ENCODE results near the gene CAPN1. TPM values are rescaled to one million over a fixed set of nuclear protein-coding genes. Genes with fewer than 3 reads are reported as not detected.
"Not testable (repeated sequence)": the region's sequence is repeated elsewhere in the genome, so short reads cannot be mapped to it uniquely, and the experiment has no call there.

CAPN1 gene
- total RNA-seq, 1 experiment from 2014 or later, result 96.5 TPM

- DNase-seq, result no peak
- H3K9ac ChIP-seq (ENCODE audit: low read length), result no peak overlapping the region
- H3K4me2 ChIP-seq (ENCODE audit: low read depth, low read length, poor library complexity, severe bottlenecking), result no peak overlapping the region
- no peaks in the 10 kb centered on the region for H4K20me1 ChIP-seq (ENCODE audit: insufficient read depth, low read depth, low read length)
- peaks cover 4% of the 10 kb centered on the region; the same call in 1 of the 2 replicates for H3K36me3 ChIP-seq (ENCODE audit: insufficient read depth, low read length)
- no peak overlapping the region for H3K27ac ChIP-seq (ENCODE audit: low read length)
- no peaks in the 10 kb centered on the region for H3K4me1 ChIP-seq (ENCODE audit: low read length)
- no peak overlapping the region for H2AFZ ChIP-seq (ENCODE audit: low read length)
- H3K9me3 ChIP-seq (ENCODE audit: low read length), result peaks cover 5% of the 10 kb centered on the region; the same call in 1 of the 2 replicates
- no peak overlapping the region for H3K4me3 ChIP-seq (ENCODE audit: low read length)
- H3K79me2 ChIP-seq (ENCODE audit: low read length), result no peaks in the 10 kb centered on the region
- H3K27me3 ChIP-seq (ENCODE audit: low read length), result no peaks in the 10 kb centered on the region
- H3K9me2 ChIP-seq (replicated peaks; ENCODE audit: insufficient read depth, low read length), result no peaks in the 10 kb centered on the region
Observed at GRCh38 chr11:65242389-65242788, 60.7 kb downstream of the CAPN1 start.

DNA sequence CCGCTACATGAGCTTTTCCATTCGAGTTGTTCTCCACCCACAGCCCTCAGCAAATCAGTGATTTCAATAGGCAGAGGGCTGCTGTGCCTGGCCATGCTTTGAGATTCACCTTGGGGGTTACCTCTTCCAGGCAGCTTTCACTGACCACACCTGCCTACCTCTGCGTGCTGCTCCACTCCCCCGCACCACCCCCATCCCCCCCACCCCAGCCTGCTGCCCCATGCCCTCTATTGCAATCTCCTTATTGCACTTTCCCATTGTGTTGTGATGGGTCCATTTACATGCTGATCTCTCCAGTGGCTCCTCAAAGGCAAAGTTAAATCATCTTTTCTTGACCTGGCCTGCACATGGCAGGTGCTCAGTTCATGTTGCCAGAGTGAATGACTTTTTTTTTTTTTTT, 62.1 kb downstream of the CAPN1 start:
- Histone ChIP-seq H3K9ac (ENCODE audit: low read length) (no peak overlapping the region), H4K20me1 (ENCODE audit: insufficient read depth, low read depth, low read length) (no peaks in the 10 kb centered on the region), H2AFZ (ENCODE audit: low read length) (no peak overlapping the region), H3K79me2 (ENCODE audit: low read length) (no peaks in the 10 kb centered on the region), H3K9me3 (ENCODE audit: low read length) (peaks cover 5% of the 10 kb centered on the region; the same call in 1 of the 2 replicates), H3K4me2 (ENCODE audit: low read depth, low read length, poor library complexity, severe bottlenecking) (no peak overlapping the region), H3K36me3 (ENCODE audit: insufficient read depth, low read length) (peaks cover 4% of the 10 kb centered on the region; the same call in 1 of the 2 replicates), H3K27me3 (ENCODE audit: low read length) (no peaks in the 10 kb centered on the region), H3K4me1 (ENCODE audit: low read length) (no peaks in the 10 kb centered on the region), H3K27ac (ENCODE audit: low read length) (no peak overlapping the region), H3K9me2 (replicated peaks; ENCODE audit: insufficient read depth, low read length) (no peaks in the 10 kb centered on the region), H3K4me3 (ENCODE audit: low read length) (no peak overlapping the region)
- DNase-seq, result no peak

- H3K27me3 ChIP-seq (ENCODE audit: low read length); H4K20me1 ChIP-seq (ENCODE audit: insufficient read depth, low read depth, low read length); H3K9me2 ChIP-seq (replicated peaks; ENCODE audit: insufficient read depth, low read length); H3K4me1 ChIP-seq (ENCODE audit: low read length); H3K27ac ChIP-seq (ENCODE audit: low read length); H3K4me2 ChIP-seq (ENCODE audit: low read depth, low read length, poor library complexity, severe bottlenecking); H3K4me3 ChIP-seq (ENCODE audit: low read length); DNase-seq; H3K9ac ChIP-seq (ENCODE audit: low read length); H3K9me3 ChIP-seq (ENCODE audit: low read length); H2AFZ ChIP-seq (ENCODE audit: low read length); H3K36me3 ChIP-seq (ENCODE audit: insufficient read depth, low read length); H3K79me2 ChIP-seq (ENCODE audit: low read length): not testable (repeated sequence)
Observed at GRCh38 chr11:65245046-65245445, 63.3 kb downstream of the CAPN1 start.

GRCh38 chr11:65246506-65246905, 64.8 kb downstream of the CAPN1 start:
- no peaks in the 10 kb centered on the region for H3K79me2 ChIP-seq (ENCODE audit: low read length)
- H3K27ac ChIP-seq (ENCODE audit: low read length), result no peak overlapping the region
- H3K4me2 ChIP-seq (ENCODE audit: low read depth, low read length, poor library complexity, severe bottlenecking), result no peak overlapping the region
- DNase-seq, result no peak
- peaks cover 7% of the 10 kb centered on the region for H3K4me1 ChIP-seq (ENCODE audit: low read length)
- no peaks in the 10 kb centered on the region for H3K9me2 ChIP-seq (replicated peaks; ENCODE audit: insufficient read depth, low read length)
- peaks cover 4% of the 10 kb centered on the region; the same call in 1 of the 2 replicates for H3K36me3 ChIP-seq (ENCODE audit: insufficient read depth, low read length)
- no peaks in the 10 kb centered on the region for H4K20me1 ChIP-seq (ENCODE audit: insufficient read depth, low read depth, low read length)
- no peak overlapping the region for H3K4me3 ChIP-seq (ENCODE audit: low read length)
- H3K9me3 ChIP-seq (ENCODE audit: low read length), result peaks cover 5% of the 10 kb centered on the region; the same call in 1 of the 2 replicates
- H3K9ac ChIP-seq (ENCODE audit: low read length), result no peak overlapping the region
- H2AFZ ChIP-seq (ENCODE audit: low read length), result no peak overlapping the region
- H3K27me3 ChIP-seq (ENCODE audit: low read length), result no peaks in the 10 kb centered on the region

DNA sequence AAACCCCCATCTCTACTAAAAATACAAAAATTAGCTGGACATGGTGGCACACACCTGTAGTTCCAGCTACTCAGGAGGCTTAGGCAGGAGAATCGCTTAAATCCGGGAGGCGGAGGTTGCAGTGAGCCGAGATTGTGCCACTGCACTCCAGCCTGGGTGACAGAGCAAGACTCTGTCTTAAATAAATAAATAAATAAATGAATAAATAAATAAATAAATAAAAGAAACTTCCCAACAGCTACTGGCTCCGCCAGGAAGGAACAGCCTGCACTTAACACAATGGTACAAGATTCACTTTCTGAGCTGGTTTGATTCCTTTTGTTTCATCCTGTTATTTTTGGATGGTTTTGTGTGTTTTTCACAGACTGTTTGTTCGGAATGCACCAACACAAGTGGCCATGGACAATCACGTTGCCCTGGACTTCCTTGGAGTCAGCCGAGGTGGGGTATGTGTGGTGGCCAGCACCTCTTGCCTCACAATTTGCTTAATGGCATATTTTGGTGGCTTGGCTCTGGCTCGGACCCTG, 66.5 kb downstream of the CAPN1 start:
- H4K20me1 ChIP-seq (ENCODE audit: insufficient read depth, low read depth, low read length); DNase-seq; H3K9me2 ChIP-seq (replicated peaks; ENCODE audit: insufficient read depth, low read length); H3K4me1 ChIP-seq (ENCODE audit: low read length); H3K9ac ChIP-seq (ENCODE audit: low read length); H3K9me3 ChIP-seq (ENCODE audit: low read length); H3K79me2 ChIP-seq (ENCODE audit: low read length); H3K27me3 ChIP-seq (ENCODE audit: low read length); H3K27ac ChIP-seq (ENCODE audit: low read length); H3K36me3 ChIP-seq (ENCODE audit: insufficient read depth, low read length); H3K4me3 ChIP-seq (ENCODE audit: low read length); H2AFZ ChIP-seq (ENCODE audit: low read length); H3K4me2 ChIP-seq (ENCODE audit: low read depth, low read length, poor library complexity, severe bottlenecking): not testable (repeated sequence)

DNA sequence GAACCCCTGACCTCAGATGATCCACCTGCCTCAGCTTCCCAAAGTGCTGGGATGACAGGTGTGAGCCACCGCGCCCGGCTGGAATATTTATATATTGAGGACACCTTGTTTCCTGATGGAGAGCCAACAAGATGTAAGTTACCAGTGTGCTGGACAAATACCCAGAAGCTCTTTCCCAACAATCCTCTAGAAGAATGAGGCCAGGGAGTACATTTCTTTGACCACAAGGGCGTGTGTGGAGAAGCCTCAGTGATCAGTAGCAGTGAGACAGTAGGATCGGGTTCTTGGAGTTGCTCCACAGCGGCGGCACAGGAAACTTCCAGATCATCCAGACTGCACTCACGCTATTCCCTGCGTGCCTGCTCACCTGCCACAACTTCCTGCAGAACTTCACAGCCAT, 69.7 kb downstream of the CAPN1 start:
- H2AFZ ChIP-seq (ENCODE audit: low read length), result no peak overlapping the region
- H3K27ac ChIP-seq (ENCODE audit: low read length), result no peak overlapping the region
- no peaks in the 10 kb centered on the region for H3K79me2 ChIP-seq (ENCODE audit: low read length)
- no peaks in the 10 kb centered on the region for H3K36me3 ChIP-seq (ENCODE audit: insufficient read depth, low read length)
- no peaks in the 10 kb centered on the region for H3K27me3 ChIP-seq (ENCODE audit: low read length)
- H3K4me2 ChIP-seq (ENCODE audit: low read depth, low read length, poor library complexity, severe bottlenecking), result no peak overlapping the region
- H3K9ac ChIP-seq (ENCODE audit: low read length), result no peak overlapping the region
- H3K9me2 ChIP-seq (replicated peaks; ENCODE audit: insufficient read depth, low read length), result no peaks in the 10 kb centered on the region
- DNase-seq, result no peak
- no peaks in the 10 kb centered on the region for H3K9me3 ChIP-seq (ENCODE audit: low read length)
- H4K20me1 ChIP-seq (ENCODE audit: insufficient read depth, low read depth, low read length), result no peaks in the 10 kb centered on the region
- H3K4me1 ChIP-seq (ENCODE audit: low read length), result peaks cover 7% of the 10 kb centered on the region
- H3K4me3 ChIP-seq (ENCODE audit: low read length), result no peak overlapping the region

GRCh38 chr11:65254724-65255123, 73.0 kb downstream of the CAPN1 start:
- Histone ChIP-seq H3K9me2 (replicated peaks; ENCODE audit: insufficient read depth, low read length) (no peaks in the 10 kb centered on the region), H3K4me1 (ENCODE audit: low read length) (peaks cover 18% of the 10 kb centered on the region), H3K4me2 (ENCODE audit: low read depth, low read length, poor library complexity, severe bottlenecking) (no peak overlapping the region), H4K20me1 (ENCODE audit: insufficient read depth, low read depth, low read length) (no peaks in the 10 kb centered on the region), H3K36me3 (ENCODE audit: insufficient read depth, low read length) (no peaks in the 10 kb centered on the region), H2AFZ (ENCODE audit: low read length) (no peak overlapping the region), H3K27me3 (ENCODE audit: low read length) (no peaks in the 10 kb centered on the region), H3K27ac (ENCODE audit: low read length) (no peak overlapping the region), H3K9me3 (ENCODE audit: low read length) (no peaks in the 10 kb centered on the region), H3K9ac (ENCODE audit: low read length) (no peak overlapping the region), H3K79me2 (ENCODE audit: low read length) (no peaks in the 10 kb centered on the region), H3K4me3 (ENCODE audit: low read length) (no peak overlapping the region)
- DNase-seq, result no peak

DNA sequence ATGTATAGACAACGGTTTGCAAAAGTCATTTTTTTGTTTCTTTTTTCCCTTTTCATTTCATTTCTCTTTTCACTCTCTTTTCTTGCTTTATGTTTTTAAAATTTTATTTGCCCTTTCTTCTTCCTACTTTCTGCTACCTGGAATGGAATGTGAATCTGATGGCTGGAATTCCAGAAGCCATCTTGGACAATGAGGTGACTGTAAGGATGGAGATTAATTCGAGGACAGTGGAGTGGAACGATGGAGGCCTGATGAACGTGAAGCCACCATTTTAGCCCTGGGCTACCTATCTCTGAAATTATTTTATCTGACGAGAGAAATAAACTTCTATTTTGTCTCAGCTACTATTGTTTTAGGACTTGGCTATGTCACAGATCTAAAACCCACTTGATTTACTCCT, 77.3 kb downstream of the CAPN1 start:
- H3K9ac ChIP-seq (ENCODE audit: low read length), result no peak overlapping the region
- H3K4me2 ChIP-seq (ENCODE audit: low read depth, low read length, poor library complexity, severe bottlenecking), result no peak overlapping the region
- H3K79me2 ChIP-seq (ENCODE audit: low read length), result peaks cover 22% of the 10 kb centered on the region
- no peak overlapping the region for H3K4me3 ChIP-seq (ENCODE audit: low read length)
- no peaks in the 10 kb centered on the region for H3K27me3 ChIP-seq (ENCODE audit: low read length)
- peaks cover 34% of the 10 kb centered on the region for H3K4me1 ChIP-seq (ENCODE audit: low read length)
- H3K27ac ChIP-seq (ENCODE audit: low read length), result no peak overlapping the region
- H3K36me3 ChIP-seq (ENCODE audit: insufficient read depth, low read length), result peaks cover 4% of the 10 kb centered on the region; the same call in 1 of the 2 replicates
- DNase-seq, result no peak
- no peaks in the 10 kb centered on the region for H3K9me2 ChIP-seq (replicated peaks; ENCODE audit: insufficient read depth, low read length)
- H4K20me1 ChIP-seq (ENCODE audit: insufficient read depth, low read depth, low read length), result no peaks in the 10 kb centered on the region
- no peaks in the 10 kb centered on the region for H3K9me3 ChIP-seq (ENCODE audit: low read length)
- H2AFZ ChIP-seq (ENCODE audit: low read length), result peak overlapping the region; percentile 36

Data from Karpas-422 (cell line).